Measurements from ENCODE around the gene CA7.

GRCh38 chr16:66872943-66873684 is 28.9 kb downstream of the CA7 start:
- peak; percentile 81 to 93 (median 88) for TF ChIP-seq CTCF (IDR thresholded peaks at IDR 0.05)
- no peak for TF ChIP-seq POLR2A (IDR thresholded peaks at IDR 0.05)
- peak; percentile 12 for TF ChIP-seq POLR2AphosphoS5 (IDR thresholded peaks at IDR 0.05)
